B cell (primary cell): Measurements from ENCODE around the gene PPP2R2C. TPM values are rescaled to one million over a fixed set of nuclear protein-coding genes. Genes with fewer than 3 reads are reported as not detected.

Source experiments
- ATAC-seq: fragments of 200-7000 bp; cut with Tn5 transposase; one replicate; pipeline ENCODE4 v1.10.0; 2021; ENCODE audit warnings: low read depth, mild to moderate bottlenecking, moderate number of reproducible peaks, moderate library complexity
- CTCF ChIA-PET: fragments of 350-600 bp; sonication (Branson Sonifier 250); formaldehyde crosslinking; loops from one replicate; lab custom pipeline; 2021; ENCODE audit warnings: antibody characterized with exemption, inconsistent platforms; lab: Charles Lee
- POLR2A ChIA-PET: fragments of 350-600 bp; sonication (Branson Sonifier 250); formaldehyde crosslinking; loops from one replicate; lab custom pipeline; 2021; ENCODE audit warnings: antibody characterized with exemption; lab: Charles Lee
- DNase-seq: peaks from one replicate; pipeline ENCODE4 v3.0.0; 2013
- H2AFZ ChIP-seq: 2 replicates; pipeline ENCODE4 v1.6.1; 2012; ENCODE audit warnings: mild to moderate bottlenecking, low read depth, low read length; ENCODE audit not compliant: insufficient read depth, poor library complexity, severe bottlenecking
- H3K27ac ChIP-seq, 2 donors: 1 replicate in 1 of 2; 2 replicates in 1 of 2; pipeline ENCODE4 v1.5.1; 2012 to 2013; ENCODE audit warnings: low read length in 2 of 2, mild to moderate bottlenecking in 2 of 2, moderate library complexity in 1 of 2
- H3K27me3 ChIP-seq, 4 experiments: fragments of 200-600 bp in 1 of 4; sonication (generic) in 1 of 4; replicated peaks in 1 of 4; 1 replicate in 2 of 4; 2 replicates in 2 of 4; pipeline versions ENCODE4 v1.6.1 to v1.7.0; 2013 to 2016; ENCODE audit warnings: low read length in 3 of 4, mild to moderate bottlenecking in 2 of 4, mixed read lengths in 1 of 4, moderate library complexity in 1 of 4; ENCODE audit not compliant: insufficient read depth in 4 of 4, control insufficient read depth in 3 of 4; ENCODE audit errors: control extremely low read depth in 1 of 4
- H3K36me3 ChIP-seq, 2 experiments: replicated peaks in 1 of 2; 1 replicate in 1 of 2; 2 replicates in 1 of 2; pipeline versions ENCODE4 v1.6.1 to v1.7.1; 2013; ENCODE audit warnings: low read length in 1 of 2; ENCODE audit not compliant: insufficient read depth in 2 of 2, control insufficient read depth in 1 of 2; ENCODE audit errors: control extremely low read depth in 1 of 2, extremely low read depth in 1 of 2
- H3K4me1 ChIP-seq, 2 donors: fragments of 200-600 bp in 1 of 2; sonication (generic) in 1 of 2; 1 replicate in 1 of 2; 2 replicates in 1 of 2; pipeline versions ENCODE4 v1.5.1 to v1.6.1; 2013 to 2017; ENCODE audit warnings: low read length in 2 of 2; ENCODE audit not compliant: control insufficient read depth in 2 of 2, insufficient read depth in 2 of 2
- H3K4me2 ChIP-seq: replicated peaks from 2 replicates; pipeline ENCODE3; 2012; ENCODE audit warnings: mild to moderate bottlenecking, low read depth, low read length; ENCODE audit not compliant: poor library complexity, severe bottlenecking
- H3K4me3 ChIP-seq, 5 experiments: fragments of 200-600 bp in 1 of 5; sonication (generic) in 1 of 5; 1 replicate in 3 of 5; 2 replicates in 2 of 5; pipeline versions ENCODE4 v1.5.1 to v1.7.0; 2011 to 2016; ENCODE audit warnings: low read length in 4 of 5, mild to moderate bottlenecking in 4 of 5, low read depth in 2 of 5, control low read depth in 1 of 5, moderate library complexity in 1 of 5; ENCODE audit not compliant: insufficient read depth in 1 of 5; ENCODE audit errors: control extremely low read depth in 1 of 5, extremely low read depth in 1 of 5
- H3K79me2 ChIP-seq: fragments of 200-600 bp; sonication (generic); one replicate; pipeline ENCODE4 v1.6.0; 2016; ENCODE audit warnings: low read length; ENCODE audit not compliant: control insufficient read depth, insufficient read depth
- H3K9ac ChIP-seq: fragments of 200-600 bp; sonication (generic); 2 replicates; pipeline ENCODE4 v1.6.1; 2017; ENCODE audit warnings: mild to moderate bottlenecking, low read length, moderate library complexity
- H3K9me3 ChIP-seq, 3 donors: one replicate each; pipeline versions ENCODE4 v1.6.1 to v1.7.1; 2013; ENCODE audit warnings: low read length in 2 of 3; ENCODE audit not compliant: control insufficient read depth in 2 of 3, insufficient read depth in 1 of 3; ENCODE audit errors: control extremely low read depth in 1 of 3
- H4K20me1 ChIP-seq: 2 replicates; pipeline ENCODE4 v1.6.0; 2012; ENCODE audit warnings: mild to moderate bottlenecking, low read length; ENCODE audit not compliant: insufficient read depth, control insufficient read depth, poor library complexity, severe bottlenecking
- H3K27ac Mint-ChIP-seq: one replicate; pipeline ENCODE4 v1.8.0; 2021; ENCODE audit warnings: mixed read lengths
- H3K27me3 Mint-ChIP-seq: one replicate; pipeline ENCODE4 v1.8.0; 2021; ENCODE audit warnings: mixed read lengths
- H3K4me1 Mint-ChIP-seq: one replicate; pipeline ENCODE4 v1.8.0; 2021; ENCODE audit warnings: mixed read lengths
- H3K4me3 Mint-ChIP-seq: one replicate; pipeline ENCODE4 v1.8.0; 2021; ENCODE audit warnings: mixed read lengths
- H3K9me3 Mint-ChIP-seq: one replicate; pipeline ENCODE4 v1.8.0; 2022; ENCODE audit warnings: mixed read lengths; ENCODE audit not compliant: insufficient read depth
- EZH2 ChIP-seq: IDR thresholded peaks from 2 replicates; pipeline ENCODE4 v1.6.1; 2012; ENCODE audit warnings: borderline replicate concordance, low read depth, mild to moderate bottlenecking, moderate library complexity, low read length; ENCODE audit not compliant: insufficient read depth, poor library complexity, severe bottlenecking
- WGBS: methylation state at CpG from one replicate; pipeline ENCODE4 v1.1.5; 2013; ENCODE audit warnings: missing lambda C conversion rate; ENCODE audit not compliant: insufficient coverage; 5-methylcytosine and 5-hydroxymethylcytosine counted together
- intact Hi-C: fragments of 100-400 bp; cut with micrococcal nuclease; formaldehyde crosslinking; loops from one replicate; pipeline ENCODE4 v1.10.0; 2022
- polyA plus RNA-seq: library from polyadenylated mRNA; depleted of rRNA; stranded (reverse); fragments of >200 nt; gene quantifications from 2 replicates; pipeline ENCODE4 v1.2.3, GENCODE V29; 2012
- total RNA-seq, 2 donors: library from RNA; stranded (reverse); fragments of 120-200 nt in 1 of 2; gene quantifications; 1 replicate in 1 of 2; 2 replicates in 1 of 2; pipeline versions ENCODE4 v1.2.3 to v1.2.4, GENCODE V29; 2013 to 2022
- TF ChIP-seq, protein P1 (sequence below): fragments of 200-600 bp; IDR thresholded peaks from one replicate; pipeline ENCODE4 v1.8.0; 2022; ENCODE audit warnings: antibody characterized with exemption, mild to moderate bottlenecking

PPP2R2C gene
- total and polyA plus RNA-seq, 2 donors (not counting 1 experiment from before 2014, with no cell fraction given) = not detected

DNA sequence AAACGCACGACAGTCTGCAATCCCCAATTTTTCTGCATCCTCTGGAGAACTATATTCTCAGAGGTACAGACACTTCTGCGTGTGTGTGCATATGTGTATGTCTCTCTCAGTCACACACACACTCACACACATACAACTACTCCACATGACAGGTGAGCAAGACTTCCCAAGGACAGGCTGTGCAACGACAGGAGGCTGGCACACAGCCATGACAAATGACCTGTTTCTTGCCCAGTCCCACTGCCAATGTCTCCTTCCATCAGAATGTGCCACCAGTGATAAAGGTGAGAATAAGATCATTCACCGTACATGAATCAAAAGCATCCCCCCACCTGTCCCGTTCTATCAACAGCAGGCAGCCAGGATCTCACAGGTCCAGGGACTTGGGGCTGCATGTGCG lies 52.4 kb downstream of the PPP2R2C start:
- Mint-ChIP-seq H3K9me3 (no peaks in the 10 kb centered on the region), H3K27ac (no peak overlapping the region), H3K27me3 (peaks cover 3% of the 10 kb centered on the region), H3K4me3 (no peak overlapping the region), H3K4me1 (no peaks in the 10 kb centered on the region)
- WGBS = 85% methylated on average over 5 of the region's 7 CpGs
- ChIA-PET POLR2A (no interaction called here), CTCF (no interaction called here)
- no peak overlapping the region for H3K27ac ChIP-seq
- H4K20me1 ChIP-seq = no peaks in the 10 kb centered on the region
- DNase-seq = no peak
- intact Hi-C loops = no loop called here
- peaks cover 0 to 8% (median 0%) of the 10 kb centered on the region in 4 experiments for H3K27me3 ChIP-seq
- no peak overlapping the region for H2AFZ ChIP-seq
- TF ChIP-seq EZH2 = no peak
- TF ChIP-seq, protein P1, sequence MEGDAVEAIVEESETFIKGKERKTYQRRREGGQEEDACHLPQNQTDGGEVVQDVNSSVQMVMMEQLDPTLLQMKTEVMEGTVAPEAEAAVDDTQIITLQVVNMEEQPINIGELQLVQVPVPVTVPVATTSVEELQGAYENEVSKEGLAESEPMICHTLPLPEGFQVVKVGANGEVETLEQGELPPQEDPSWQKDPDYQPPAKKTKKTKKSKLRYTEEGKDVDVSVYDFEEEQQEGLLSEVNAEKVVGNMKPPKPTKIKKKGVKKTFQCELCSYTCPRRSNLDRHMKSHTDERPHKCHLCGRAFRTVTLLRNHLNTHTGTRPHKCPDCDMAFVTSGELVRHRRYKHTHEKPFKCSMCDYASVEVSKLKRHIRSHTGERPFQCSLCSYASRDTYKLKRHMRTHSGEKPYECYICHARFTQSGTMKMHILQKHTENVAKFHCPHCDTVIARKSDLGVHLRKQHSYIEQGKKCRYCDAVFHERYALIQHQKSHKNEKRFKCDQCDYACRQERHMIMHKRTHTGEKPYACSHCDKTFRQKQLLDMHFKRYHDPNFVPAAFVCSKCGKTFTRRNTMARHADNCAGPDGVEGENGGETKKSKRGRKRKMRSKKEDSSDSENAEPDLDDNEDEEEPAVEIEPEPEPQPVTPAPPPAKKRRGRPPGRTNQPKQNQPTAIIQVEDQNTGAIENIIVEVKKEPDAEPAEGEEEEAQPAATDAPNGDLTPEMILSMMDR = no peak
- no peaks in the 10 kb centered on the region for H3K4me1 ChIP-seq
- no peak overlapping the region for H3K9ac ChIP-seq
- H3K4me2 ChIP-seq = no peak overlapping the region
- H3K79me2 ChIP-seq = no peaks in the 10 kb centered on the region
- H3K4me3 ChIP-seq = no peak overlapping the region
- no peaks in the 10 kb centered on the region for H3K36me3 ChIP-seq
- peaks cover 0 to 11% (median 0%) of the 10 kb centered on the region in 3 donors for H3K9me3 ChIP-seq
- no peak for ATAC-seq

DNA sequence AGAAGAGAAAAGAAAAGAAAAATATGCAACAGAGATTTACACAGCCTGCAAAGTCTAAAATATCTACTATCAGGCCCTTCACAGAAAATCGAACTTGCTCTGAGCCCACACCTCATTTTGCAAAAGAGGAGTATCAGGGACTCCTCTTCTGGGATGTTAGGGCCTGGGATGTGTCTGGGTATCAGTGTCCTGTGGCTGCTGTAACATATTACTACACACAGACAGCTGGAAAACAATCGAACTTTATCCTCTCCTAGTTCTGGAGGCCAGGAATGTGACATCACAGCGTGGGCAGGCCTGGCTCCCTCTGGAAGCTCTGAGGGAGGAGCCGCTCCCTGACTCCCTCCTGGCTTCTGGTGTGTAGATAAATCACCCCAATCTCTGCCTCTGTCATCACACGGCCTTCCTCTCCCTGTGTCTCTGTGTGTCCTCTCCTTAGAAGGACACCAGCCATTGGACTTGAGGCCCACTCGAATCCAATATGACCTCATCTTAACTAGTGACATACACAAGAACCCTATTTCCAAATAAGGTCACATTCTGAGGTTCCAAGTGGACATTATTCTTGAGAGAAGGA lies 52.9 kb downstream of the PPP2R2C start:
- H2AFZ ChIP-seq = no peak overlapping the region
- no peak overlapping the region for H3K4me3 Mint-ChIP-seq
- H3K79me2 ChIP-seq = no peaks in the 10 kb centered on the region
- ChIA-PET CTCF (no interaction called here), POLR2A (no interaction called here)
- H3K9me3 ChIP-seq = peaks cover 0 to 11% (median 0%) of the 10 kb centered on the region in 3 donors
- no peak overlapping the region for H3K4me3 ChIP-seq
- no peaks in the 10 kb centered on the region for H3K9me3 Mint-ChIP-seq
- intact Hi-C loops = no loop called here
- TF ChIP-seq, protein P1 = no peak
- TF ChIP-seq EZH2 = no peak
- H3K4me2 ChIP-seq = no peak overlapping the region
- no peaks in the 10 kb centered on the region for H3K36me3 ChIP-seq
- H3K27ac Mint-ChIP-seq = no peak overlapping the region
- no peak overlapping the region for H3K27ac ChIP-seq
- peaks cover 3% of the 10 kb centered on the region for H3K27me3 Mint-ChIP-seq
- H3K27me3 ChIP-seq = peaks cover 0 to 8% (median 0%) of the 10 kb centered on the region in 4 experiments
- no peak for DNase-seq
- ATAC-seq = no peak
- WGBS = 66% methylated on average over 4 of the region's 6 CpGs
- H3K4me1 ChIP-seq = no peaks in the 10 kb centered on the region
- H3K9ac ChIP-seq = no peak overlapping the region
- H3K4me1 Mint-ChIP-seq = no peaks in the 10 kb centered on the region
- no peaks in the 10 kb centered on the region for H4K20me1 ChIP-seq
